MM.1S (cell line): ENCODE results near the gene HCRTR2.

Source experiments
- DNase-seq: peaks from one replicate; pipeline ENCODE4 v3.0.0-alpha.2; 2015
- H2AFZ ChIP-seq: fragments of 300-600 bp; sonication (generic); 2 replicates; pipeline ENCODE4 v1.6.0; 2016; ENCODE audit warnings: antibody characterized with exemption, low read length
- H3F3A ChIP-seq: fragments of 300-600 bp; sonication (generic); 2 replicates; pipeline ENCODE4 v1.6.1; 2016; ENCODE audit warnings: mild to moderate bottlenecking, antibody characterized with exemption, low read length, moderate library complexity, mixed read lengths; ENCODE audit not compliant: insufficient read depth
- H3K27ac ChIP-seq: fragments of 300-600 bp; sonication (generic); 2 replicates; pipeline ENCODE4 v1.5.1; 2016; ENCODE audit warnings: mild to moderate bottlenecking, low read length
- H3K27me3 ChIP-seq: fragments of 300-600 bp; sonication (generic); replicated peaks from 2 replicates; pipeline ENCODE4 v1.6.0; 2016; ENCODE audit warnings: low read length; ENCODE audit not compliant: insufficient read depth
- H3K36me3 ChIP-seq: fragments of 300-600 bp; sonication (generic); replicated peaks from 2 replicates; pipeline ENCODE4 v1.6.1; 2016; ENCODE audit warnings: mild to moderate bottlenecking, low read length, mixed read lengths; ENCODE audit not compliant: insufficient read depth
- H3K4me1 ChIP-seq: fragments of 300-600 bp; sonication (generic); 2 replicates; pipeline ENCODE4 v1.6.1; 2016; ENCODE audit warnings: low read length, mixed read lengths
- H3K4me2 ChIP-seq: fragments of 300-600 bp; sonication (generic); 2 replicates; pipeline ENCODE4 v1.6.0; 2016; ENCODE audit warnings: low read depth, low read length
- H3K4me3 ChIP-seq: fragments of 300-600 bp; sonication (generic); 2 replicates; pipeline ENCODE4 v1.5.1; 2016; ENCODE audit warnings: low read length, mixed read lengths
- H3K79me2 ChIP-seq: fragments of 300-600 bp; sonication (generic); 2 replicates; pipeline ENCODE4 v1.6.1; 2016; ENCODE audit warnings: mixed run types, low read length, mixed read lengths
- H3K9ac ChIP-seq: fragments of 300-600 bp; sonication (generic); 2 replicates; pipeline ENCODE4 v1.6.1; 2016; ENCODE audit warnings: low read length, mixed read lengths
- H3K9me2 ChIP-seq: fragments of 300-600 bp; sonication (generic); replicated peaks from 2 replicates; pipeline ENCODE4 v1.6.1; 2016; ENCODE audit warnings: mild to moderate bottlenecking, low read length, mixed read lengths; ENCODE audit not compliant: insufficient read depth
- H3K9me3 ChIP-seq: fragments of 300-600 bp; sonication (generic); replicated peaks from 2 replicates; pipeline ENCODE4 v1.6.1; 2016; ENCODE audit warnings: mild to moderate bottlenecking, low read length, mixed read lengths; ENCODE audit not compliant: insufficient read depth
- H4K20me1 ChIP-seq: fragments of 300-600 bp; sonication (generic); 2 replicates; pipeline ENCODE4 v1.6.1; 2016; ENCODE audit warnings: mild to moderate bottlenecking, low read length, moderate library complexity, mixed read lengths; ENCODE audit not compliant: insufficient read depth
- CTCF ChIP-seq: fragments of 300-600 bp; sonication (generic); IDR thresholded peaks from 2 replicates; pipeline ENCODE4 v1.5.1; 2016; ENCODE audit warnings: antibody characterized with exemption, low read length, mixed read lengths
- EZH2 ChIP-seq: fragments of 300-600 bp; sonication (generic); optimal IDR thresholded peaks from 2 replicates; pipeline ENCODE3; 2017; ENCODE audit warnings: low read depth, mild to moderate bottlenecking, antibody characterized with exemption, low read length, mixed read lengths
- EZH2phosphoT487 ChIP-seq: fragments of 300-600 bp; sonication (generic); IDR thresholded peaks from 2 replicates; pipeline ENCODE4 v1.6.1; 2018; ENCODE audit warnings: antibody characterized with exemption, low read length

HCRTR2 gene

GRCh38 chr6:55175078-55176049, 1.0 kb downstream of the HCRTR2 start:
- Histone ChIP-seq H4K20me1 (no peaks in the 10 kb centered on the region), H3K9me2 (no peaks in the 10 kb centered on the region), H3K9ac (no peak overlapping the region), H3F3A (no peaks in the 10 kb centered on the region), H3K4me2 (no peak overlapping the region), H3K27ac (no peak overlapping the region), H3K9me3 (no peaks in the 10 kb centered on the region), H3K4me1 (no peaks in the 10 kb centered on the region), H3K4me3 (no peak overlapping the region), H2AFZ (no peak overlapping the region), H3K36me3 (no peaks in the 10 kb centered on the region), H3K79me2 (no peaks in the 10 kb centered on the region), H3K27me3 (no peaks in the 10 kb centered on the region)
- DNase-seq: no peak
- TF ChIP-seq EZH2 (no peak), EZH2phosphoT487 (no peak), CTCF (no peak)

- no peaks in the 10 kb centered on the region for H3K4me1 ChIP-seq
- no peak overlapping the region for H3K9ac ChIP-seq
- no peaks in the 10 kb centered on the region for H3K9me3 ChIP-seq
- no peaks in the 10 kb centered on the region for H3K9me2 ChIP-seq
- H4K20me1 ChIP-seq: no peaks in the 10 kb centered on the region
- H3K79me2 ChIP-seq: no peaks in the 10 kb centered on the region
- H3F3A ChIP-seq: no peaks in the 10 kb centered on the region
- H3K27ac ChIP-seq: no peak overlapping the region
- no peaks in the 10 kb centered on the region for H3K36me3 ChIP-seq
- H3K27me3 ChIP-seq: no peaks in the 10 kb centered on the region
- DNase-seq: peak; percentile 27
- TF ChIP-seq EZH2phosphoT487: no peak
- TF ChIP-seq CTCF: no peak
- no peak for TF ChIP-seq EZH2
- no peak overlapping the region for H3K4me3 ChIP-seq
- H2AFZ ChIP-seq: no peak overlapping the region
- H3K4me2 ChIP-seq: no peak overlapping the region
Observed at GRCh38 chr6:55176958-55177357, 2.6 kb downstream of the HCRTR2 start.

- Histone ChIP-seq H3F3A (no peaks in the 10 kb centered on the region), H3K79me2 (no peaks in the 10 kb centered on the region), H3K9ac (no peak overlapping the region), H3K4me3 (no peak overlapping the region), H3K36me3 (no peaks in the 10 kb centered on the region), H3K4me2 (no peak overlapping the region), H3K27ac (no peak overlapping the region), H3K4me1 (no peaks in the 10 kb centered on the region), H3K27me3 (no peaks in the 10 kb centered on the region), H3K9me3 (no peaks in the 10 kb centered on the region), H2AFZ (no peak overlapping the region), H3K9me2 (no peaks in the 10 kb centered on the region), H4K20me1 (no peaks in the 10 kb centered on the region)
- TF ChIP-seq EZH2phosphoT487 (no peak), CTCF (no peak), EZH2 (no peak)
- DNase-seq: no peak
Observed at GRCh38 chr6:55180258-55180657, 5.9 kb downstream of the HCRTR2 start.
